Transverse colon (tissue), 4 donors: ENCODE data around the gene B4GALT5. TPM values are rescaled to one million over a fixed set of nuclear protein-coding genes. Genes with fewer than 3 reads are reported as not detected.

Source experiments
- DNase-seq: peaks from one replicate; pipeline ENCODE4 v3.0.0-alpha.2; 2019
- H3K27ac ChIP-seq, 4 donors: fragments of 200-600 bp; sonication (generic); 2 replicates each; pipeline ENCODE4 v1.5.1; 2016 to 2018; ENCODE audit warnings: inconsistent platforms in 4 of 4
- H3K27me3 ChIP-seq: fragments of 200-600 bp; sonication (generic); 2 replicates; pipeline ENCODE4 v1.5.1; 2017; ENCODE audit warnings: inconsistent platforms
- H3K36me3 ChIP-seq, 4 donors: fragments of 200-600 bp; sonication (generic); 2 replicates each; pipeline ENCODE4 v1.5.1; 2017 to 2019; ENCODE audit warnings: inconsistent platforms in 4 of 4
- H3K4me1 ChIP-seq, 4 donors: fragments of 200-600 bp; sonication (generic); 2 replicates each; pipeline ENCODE4 v1.5.1; 2017 to 2020; ENCODE audit warnings: inconsistent platforms in 4 of 4
- H3K4me3 ChIP-seq, 4 donors: fragments of 200-600 bp; sonication (generic); 1 replicate in 1 of 4; 2 replicates in 3 of 4; pipeline versions ENCODE4 v1.5.1 to v1.6.1; 2017 to 2019; ENCODE audit warnings: inconsistent platforms in 4 of 4
- H3K9me3 ChIP-seq, 2 donors: fragments of 200-600 bp; sonication (generic); 2 replicates each; pipeline ENCODE4 v1.5.1; 2017 to 2019; ENCODE audit warnings: inconsistent platforms in 2 of 2
- CTCF ChIP-seq, 5 experiments: fragments of 200-600 bp in 3 of 5; fragments of 450-650 bp in 2 of 5; sonication (generic) in 3 of 5; IDR thresholded peaks; 1 replicate in 2 of 5; 2 replicates in 3 of 5; pipeline ENCODE4 v1.5.1; 2016 to 2017; ENCODE audit warnings: antibody characterized with exemption in 5 of 5, inconsistent platforms in 3 of 5, mild to moderate bottlenecking in 2 of 5, moderate library complexity in 1 of 5
- EP300 ChIP-seq: sonication (generic); formaldehyde crosslinking; IDR thresholded peaks from one replicate; pipeline ENCODE4 v1.6.1; 2017; ENCODE audit warnings: antibody characterized with exemption, low read depth
- POLR2A ChIP-seq: fragments of 450-650 bp; IDR thresholded peaks from one replicate; pipeline ENCODE4 v1.6.1; 2016; ENCODE audit warnings: antibody characterized with exemption, mild to moderate bottlenecking, moderate library complexity
- POLR2AphosphoS5 ChIP-seq, 3 donors: sonication (generic); formaldehyde crosslinking; IDR thresholded peaks; one replicate each; pipeline ENCODE4 v1.6.1; 2016; ENCODE audit warnings: antibody characterized with exemption in 3 of 3
- WGBS, 2 donors: methylation state at CpG; one replicate each; pipeline ENCODE4 v1.1.5; 2018; ENCODE audit warnings: low coverage in 1 of 2; 5-methylcytosine and 5-hydroxymethylcytosine counted together
- in situ Hi-C, 4 donors: fragments of 200-750 bp; cut with MboI; loops; one replicate each; pipeline versions ENCODE4 v1.15.0 to v1.15.1; 2017; ENCODE audit warnings: low sequenced_read_pairs in 3 of 4, low pct_ligation_motif_present in 1 of 4, low pct_unique_long_range_greater_than_20kb in 1 of 4
- intact Hi-C: fragments of 100-400 bp; cut with DNase I; formaldehyde crosslinking; loops from one replicate; pipeline ENCODE4 v1.15.1; 2023; ENCODE audit warnings: low total_unique reads
- total RNA-seq, 4 donors: library from RNA; depleted of rRNA; stranded (reverse); fragments of >200 nt; gene quantifications; one replicate each; pipeline ENCODE4 v1.1.0, GENCODE V29; 2016

B4GALT5 gene
- total RNA-seq, 4 donors from 2014 or later = 22.3 to 43.2 (median 29.4) TPM

- Histone ChIP-seq H3K36me3 (no peaks in the 10 kb centered on the region), H3K4me3 (no peak overlapping the region), H3K9me3 (no peaks in the 10 kb centered on the region), H3K4me1 (peaks cover 0 to 7% (median 4%) of the 10 kb centered on the region in 4 donors), H3K27me3 (no peaks in the 10 kb centered on the region), H3K27ac (peak overlapping the region; percentile 27 to 75 (median 48))
- intact Hi-C loops (no loop called here), in situ Hi-C loops (no loop called here)
- DNase-seq = peak; percentile 28
- peak in 1 of 3 donors; percentile 32 for TF ChIP-seq POLR2AphosphoS5 (IDR thresholded peaks at IDR 0.05)
- TF ChIP-seq CTCF (IDR thresholded peaks at IDR 0.05) = no peak
- 59% methylated on average over 12 of the region's 12 CpGs; no CpG with 5 or more reads in 1 of the 2 donors for WGBS, 2 donors
Measured at GRCh38 chr20:49594143-49594930, 119.3 kb downstream of the B4GALT5 start.

- intact Hi-C loops (no loop called here), in situ Hi-C loops (no loop called here)
- WGBS, 2 donors = 81% methylated on average over 15 of the region's 15 CpGs; no CpG with 5 or more reads in 1 of the 2 donors
- Histone ChIP-seq H3K9me3 (no peaks in the 10 kb centered on the region), H3K4me1 (peaks cover 0 to 7% (median 4%) of the 10 kb centered on the region in 4 donors), H3K36me3 (no peaks in the 10 kb centered on the region), H3K4me3 (no peak overlapping the region), H3K27ac (peak overlapping the region; percentile 27 to 66 (median 48)), H3K27me3 (no peaks in the 10 kb centered on the region)
- no peak for TF ChIP-seq POLR2A
- no peak for TF ChIP-seq POLR2AphosphoS5 (IDR thresholded peaks at IDR 0.05)
- no peak for TF ChIP-seq EP300
- no peak for TF ChIP-seq CTCF (IDR thresholded peaks at IDR 0.05)
- no peak for DNase-seq
Measured at GRCh38 chr20:49593466-49594142, 120.1 kb downstream of the B4GALT5 start.

- no peak for DNase-seq
- intact Hi-C loops (no loop called here), in situ Hi-C loops (no loop called here)
- H3K9me3 ChIP-seq = no peaks in the 10 kb centered on the region
- no peaks in the 10 kb centered on the region for H3K36me3 ChIP-seq
- peaks cover 0 to 7% (median 4%) of the 10 kb centered on the region in 4 donors for H3K4me1 ChIP-seq
- no peak for TF ChIP-seq EP300
- H3K27me3 ChIP-seq = no peaks in the 10 kb centered on the region
- H3K27ac ChIP-seq = no peak overlapping the region
- H3K4me3 ChIP-seq = no peak overlapping the region
Measured at GRCh38 chr20:49592120-49592519, 121.6 kb downstream of the B4GALT5 start.

- peak overlapping the region in 2 of 4 donors; percentile 20 to 41 for H3K27ac ChIP-seq
- no peaks in the 10 kb centered on the region for H3K27me3 ChIP-seq
- intact Hi-C loops (no loop called here), in situ Hi-C loops (no loop called here)
- no peaks in the 10 kb centered on the region for H3K9me3 ChIP-seq
- H3K4me1 ChIP-seq = peaks cover 0 to 7% (median 4%) of the 10 kb centered on the region in 4 donors
- H3K4me3 ChIP-seq = no peak overlapping the region
- no peak for DNase-seq
- WGBS, 2 donors = 72% methylated on average over 4 of the region's 4 CpGs; no CpG with 5 or more reads in 1 of the 2 donors
- no peaks in the 10 kb centered on the region for H3K36me3 ChIP-seq
- TF ChIP-seq EP300 = no peak
- no peak for TF ChIP-seq POLR2AphosphoS5 (IDR thresholded peaks at IDR 0.05)
- TF ChIP-seq POLR2A = no peak
- no peak for TF ChIP-seq CTCF (IDR thresholded peaks at IDR 0.05)
Measured at GRCh38 chr20:49591217-49591865, 122.3 kb downstream of the B4GALT5 start.
